ENCODE data around the gene ELAVL2.

DNA sequence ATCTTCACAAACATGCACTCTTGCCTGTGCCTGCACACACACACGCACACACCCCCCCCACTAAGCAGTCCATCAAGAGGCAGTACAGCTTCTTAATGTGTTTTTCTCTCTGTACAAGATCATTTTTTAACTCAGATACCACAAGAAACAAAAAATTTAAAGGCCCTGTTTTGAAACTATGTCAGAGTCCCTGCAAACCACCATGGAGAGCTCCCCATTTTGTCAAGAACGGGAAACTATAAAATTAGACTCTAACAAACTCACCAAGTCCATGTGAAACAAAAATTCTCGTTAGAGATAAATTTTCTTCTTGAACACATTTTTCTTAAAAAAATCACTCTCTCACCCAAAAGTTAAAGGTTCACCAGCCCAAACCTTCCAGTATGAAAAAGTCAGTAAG, 86.3 kb downstream of the ELAVL2 start:
- TF ChIP-seq POLR2A (IDR thresholded peaks at IDR 0.05): no peak
- TF ChIP-seq, protein P1, sequence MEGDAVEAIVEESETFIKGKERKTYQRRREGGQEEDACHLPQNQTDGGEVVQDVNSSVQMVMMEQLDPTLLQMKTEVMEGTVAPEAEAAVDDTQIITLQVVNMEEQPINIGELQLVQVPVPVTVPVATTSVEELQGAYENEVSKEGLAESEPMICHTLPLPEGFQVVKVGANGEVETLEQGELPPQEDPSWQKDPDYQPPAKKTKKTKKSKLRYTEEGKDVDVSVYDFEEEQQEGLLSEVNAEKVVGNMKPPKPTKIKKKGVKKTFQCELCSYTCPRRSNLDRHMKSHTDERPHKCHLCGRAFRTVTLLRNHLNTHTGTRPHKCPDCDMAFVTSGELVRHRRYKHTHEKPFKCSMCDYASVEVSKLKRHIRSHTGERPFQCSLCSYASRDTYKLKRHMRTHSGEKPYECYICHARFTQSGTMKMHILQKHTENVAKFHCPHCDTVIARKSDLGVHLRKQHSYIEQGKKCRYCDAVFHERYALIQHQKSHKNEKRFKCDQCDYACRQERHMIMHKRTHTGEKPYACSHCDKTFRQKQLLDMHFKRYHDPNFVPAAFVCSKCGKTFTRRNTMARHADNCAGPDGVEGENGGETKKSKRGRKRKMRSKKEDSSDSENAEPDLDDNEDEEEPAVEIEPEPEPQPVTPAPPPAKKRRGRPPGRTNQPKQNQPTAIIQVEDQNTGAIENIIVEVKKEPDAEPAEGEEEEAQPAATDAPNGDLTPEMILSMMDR (IDR thresholded peaks at IDR 0.05): no peak
